NCI-H146 (cell line): ENCODE results near the gene KDM4B.
"Not testable (repeated sequence)": the region's sequence is repeated elsewhere in the genome, so short reads cannot be mapped to it uniquely, and the experiment has no call there.

Source experiments
- DNase-seq: peaks from one replicate; lab custom pipeline; 2025; lab: John Stamatoyannopoulos, UW

The KDM4B gene

DNA sequence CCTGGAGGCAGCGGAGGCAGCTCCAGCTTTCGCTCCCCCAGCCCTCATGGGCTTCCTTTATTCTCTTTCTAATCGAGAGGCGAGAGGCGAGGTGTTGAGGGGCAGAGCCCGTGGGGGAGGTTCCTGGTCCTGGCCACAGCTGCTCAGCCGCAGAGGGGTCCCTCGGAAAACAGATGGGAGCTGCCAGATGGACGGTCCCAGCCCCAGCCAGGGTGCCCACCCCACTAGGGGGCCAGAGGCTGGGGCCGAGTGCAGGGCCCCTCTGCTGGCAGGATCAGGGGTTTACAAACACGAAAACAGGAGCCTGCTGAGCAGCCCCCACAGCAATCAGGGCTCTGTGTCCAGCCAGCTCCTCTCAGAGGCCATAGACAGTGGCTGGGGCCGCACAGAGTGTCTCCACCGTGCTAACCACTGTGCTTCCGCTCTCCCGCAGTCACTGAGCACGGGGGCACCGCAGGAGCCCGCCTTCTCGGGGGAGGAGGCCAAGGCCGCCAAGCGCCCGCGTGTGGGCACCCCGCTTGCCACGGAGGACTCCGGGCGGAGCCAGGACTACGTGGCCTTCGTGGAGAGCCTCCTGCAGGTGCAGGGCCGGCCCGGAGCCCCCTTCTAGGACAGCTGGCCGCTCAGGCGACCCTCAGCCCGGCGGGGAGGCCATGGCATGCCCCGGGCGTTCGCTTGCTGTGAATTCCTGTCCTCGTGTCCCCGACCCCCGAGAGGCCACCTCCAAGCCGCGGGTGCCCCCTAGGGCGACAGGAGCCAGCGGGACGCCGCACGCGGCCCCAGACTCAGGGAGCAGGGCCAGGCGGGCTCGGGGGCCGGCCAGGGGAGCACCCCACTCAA, 182.2 kb downstream of the KDM4B start:
- no peak for DNase-seq

- DNase-seq: no peak
Measured at GRCh38 chr19:5152013-5152763, 183.3 kb downstream of the KDM4B start.

- no peak for DNase-seq
Measured at GRCh38 chr19:5152767-5153532, 184.0 kb downstream of the KDM4B start.

- DNase-seq: no peak
Measured at GRCh38 chr19:5153601-5154128, 184.8 kb downstream of the KDM4B start.

DNA sequence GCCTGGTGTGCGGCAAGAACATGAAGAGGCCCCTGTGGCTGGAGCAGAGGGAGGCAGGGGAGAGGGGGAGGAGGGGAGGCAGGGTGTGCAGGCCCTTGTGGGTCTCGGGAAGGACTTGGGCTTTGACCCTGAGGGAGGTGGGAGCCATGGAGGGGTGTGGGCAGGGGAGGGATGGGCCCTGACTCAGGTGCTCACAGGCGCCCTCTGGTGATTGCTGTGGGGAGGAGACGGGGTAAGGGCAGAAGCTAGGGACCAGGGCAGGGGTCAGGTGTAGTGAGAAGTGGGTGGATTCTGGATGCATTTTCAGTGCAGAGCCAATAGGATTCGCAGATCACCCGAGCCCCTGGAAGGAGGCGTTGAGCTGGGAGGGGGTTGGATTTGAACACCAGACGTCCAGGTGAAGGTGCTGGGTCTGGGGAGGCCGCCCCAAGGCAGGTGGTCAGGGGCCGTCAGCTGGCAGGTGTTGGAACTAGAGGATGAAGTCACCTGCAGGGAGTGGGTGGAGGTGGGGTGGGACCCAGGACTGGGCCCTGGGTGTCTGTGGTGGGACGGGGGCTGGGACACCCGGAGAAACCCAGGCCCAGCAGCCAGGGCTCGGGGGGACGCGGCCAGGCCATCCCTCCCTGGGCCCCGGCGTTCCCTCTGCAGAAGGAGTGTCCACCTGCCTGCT, 185.4 kb downstream of the KDM4B start:
- DNase-seq: no peak

DNA sequence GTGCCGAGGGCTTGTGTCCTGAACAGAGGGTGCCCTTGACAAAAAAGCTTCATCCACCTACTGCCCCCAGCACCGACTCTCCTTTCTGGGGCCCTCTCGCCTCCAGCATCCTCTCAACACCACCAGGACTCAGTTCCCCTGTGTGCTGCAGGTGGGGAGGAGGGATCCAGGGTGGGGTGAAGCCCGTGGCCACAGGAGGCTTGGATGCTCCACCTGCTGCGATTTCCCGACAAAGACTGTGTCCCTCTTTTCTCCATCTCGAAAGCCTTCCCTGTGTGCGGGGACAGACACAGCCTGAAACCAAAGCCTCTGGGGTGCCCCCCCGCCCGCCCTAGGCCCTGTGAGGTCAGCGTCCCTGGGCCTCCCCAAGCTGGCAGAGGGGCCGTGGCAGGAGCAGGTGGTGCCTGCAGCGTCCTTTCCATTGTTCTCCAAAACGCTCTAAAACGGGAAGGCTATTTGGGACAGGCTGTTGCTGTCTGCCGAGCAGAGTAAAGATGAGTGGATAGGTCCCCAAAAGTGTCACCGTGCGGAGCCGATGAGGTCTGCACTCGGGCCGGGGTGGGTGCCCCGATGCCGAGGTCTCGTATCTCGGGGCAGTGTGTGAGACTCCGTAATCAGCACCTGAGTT, 186.0 kb downstream of the KDM4B start:
- no peak for DNase-seq

DNA sequence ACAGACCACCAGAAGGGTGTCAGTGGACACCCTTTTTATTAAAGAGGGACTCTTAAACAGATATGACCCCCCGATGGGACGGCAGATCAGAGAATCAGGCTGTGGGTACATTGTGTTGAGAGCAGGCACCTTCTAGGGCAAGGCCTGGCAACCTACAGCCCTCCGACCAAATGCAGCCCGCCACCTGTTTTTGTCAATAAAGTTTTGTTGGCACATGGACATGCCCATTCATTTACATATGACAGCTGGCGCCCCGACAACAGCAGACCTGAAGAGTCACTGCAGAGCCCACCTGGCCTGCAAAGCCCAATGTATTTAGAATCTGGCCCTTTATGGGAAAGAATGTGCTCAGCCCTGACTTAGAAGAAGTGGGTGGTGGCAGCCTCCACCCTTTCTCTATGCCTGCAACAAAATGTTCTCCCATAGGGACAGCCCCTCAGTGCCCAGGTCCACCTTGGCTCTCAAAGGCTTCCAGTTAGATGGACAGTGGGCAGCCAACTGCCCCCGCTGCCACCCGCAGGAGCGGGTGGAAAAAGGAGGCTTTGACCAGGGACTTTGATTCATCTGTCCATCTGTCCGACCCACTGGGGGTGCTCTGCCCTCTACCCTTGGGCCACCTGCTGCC, 186.8 kb downstream of the KDM4B start:
- no peak for DNase-seq

GRCh38 chr19:5156231-5156986, 187.5 kb downstream of the KDM4B start:
- no peak for DNase-seq

- no peak for DNase-seq
Measured at GRCh38 chr19:5157186-5157585, 188.3 kb downstream of the KDM4B start.

- not testable (repeated sequence) for DNase-seq
Measured at GRCh38 chr19:5158549-5159134, 189.7 kb downstream of the KDM4B start.

DNA sequence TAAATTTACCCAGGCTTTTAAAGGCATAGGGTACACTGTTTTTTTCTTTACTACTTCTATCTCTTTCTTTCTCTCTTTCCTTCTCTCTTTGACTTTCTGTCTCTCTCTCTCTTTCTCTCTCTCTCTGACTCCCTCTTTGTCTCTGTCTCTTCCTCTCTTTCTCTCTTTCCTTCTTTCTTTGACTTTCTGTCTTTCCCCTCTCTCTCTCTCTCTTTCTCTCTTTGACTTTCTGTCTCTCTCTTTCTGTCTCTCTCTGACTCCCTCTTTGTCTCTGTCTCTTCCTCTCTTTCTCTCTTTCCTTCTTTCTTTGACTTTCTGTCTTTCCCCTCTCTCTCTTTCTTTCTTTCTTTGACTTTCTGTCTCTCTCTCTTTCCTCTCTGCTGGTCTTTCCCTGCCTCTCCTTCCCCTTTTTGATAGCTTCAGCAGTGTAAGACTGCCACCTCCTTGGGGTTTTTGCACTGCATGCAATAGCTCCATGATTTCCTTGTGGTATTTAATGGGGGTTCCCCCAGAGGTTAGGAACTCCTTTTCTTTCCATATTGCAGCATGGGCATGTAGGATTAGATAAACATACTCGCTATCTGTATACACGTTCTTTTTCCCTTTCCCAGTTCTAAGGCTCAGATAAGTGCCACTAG, 191.4 kb downstream of the KDM4B start:
- not testable (repeated sequence) for DNase-seq

DNA sequence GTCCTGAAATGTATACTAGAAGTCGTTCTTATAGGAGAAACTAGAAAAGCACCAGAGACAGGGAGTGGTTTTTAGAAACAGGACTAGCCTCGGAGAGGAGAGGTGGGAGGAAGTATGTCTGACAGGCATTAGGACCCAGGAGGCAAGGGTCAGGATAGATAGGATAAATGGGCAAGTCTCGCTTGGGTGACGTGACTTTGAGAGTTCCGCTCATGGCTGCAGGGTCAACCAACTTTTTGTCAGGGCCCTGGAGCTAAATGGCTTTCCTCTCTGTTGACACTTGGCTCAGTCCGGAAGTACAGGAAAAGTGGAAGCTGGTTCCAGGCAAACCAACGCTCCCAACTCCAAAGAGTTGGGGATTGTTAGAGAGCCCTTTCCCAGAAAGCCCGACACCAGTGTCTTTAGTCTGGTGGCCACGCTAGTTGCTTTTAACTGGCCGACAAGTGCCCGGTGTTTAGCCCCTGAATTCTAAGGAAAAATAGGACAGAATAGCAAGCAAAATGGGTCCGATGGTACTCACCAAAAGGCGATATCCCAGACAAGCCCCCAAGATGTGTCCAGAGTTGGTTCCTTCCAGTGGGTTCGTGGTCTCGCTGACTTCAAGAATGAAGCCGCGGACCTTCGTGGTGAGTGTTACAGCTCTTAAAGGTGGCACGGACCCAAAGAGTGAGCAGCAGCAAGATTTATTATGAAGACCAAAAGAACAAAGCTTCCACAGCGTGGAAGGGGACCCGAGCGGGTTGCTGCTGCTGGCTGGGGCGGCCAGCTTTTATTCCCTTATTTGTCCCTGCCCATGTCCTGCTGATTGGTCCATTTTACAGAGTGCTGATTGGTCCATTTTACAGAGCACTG, 196.2 kb downstream of the KDM4B start:
- not testable (repeated sequence) for DNase-seq

DNA sequence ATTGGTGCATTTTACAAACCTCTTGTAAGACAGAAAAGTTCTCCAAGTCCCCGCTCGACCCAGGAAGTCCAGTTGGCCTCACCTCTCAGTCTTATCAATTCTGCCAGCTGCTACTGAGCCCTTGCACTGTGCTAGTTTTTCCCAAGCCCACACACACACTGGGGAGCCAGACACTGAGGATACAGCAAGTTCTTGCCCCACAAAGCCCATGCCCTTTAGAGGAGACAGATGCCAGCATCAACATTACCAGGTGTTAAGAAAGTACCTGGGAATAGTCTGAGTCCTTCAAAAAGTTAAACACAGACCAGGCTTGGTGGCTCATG, 196.7 kb downstream of the KDM4B start:
- no peak for DNase-seq

- DNase-seq: no peak
Measured at GRCh38 chr19:5166262-5166661, 197.3 kb downstream of the KDM4B start.

- DNase-seq: no peak
Measured at GRCh38 chr19:5170329-5170745, 201.4 kb downstream of the KDM4B start.

- DNase-seq: no peak
Measured at GRCh38 chr19:5171711-5172110, 202.8 kb downstream of the KDM4B start.

- DNase-seq: no peak
Measured at GRCh38 chr19:5172859-5173630, 204.1 kb downstream of the KDM4B start.

DNA sequence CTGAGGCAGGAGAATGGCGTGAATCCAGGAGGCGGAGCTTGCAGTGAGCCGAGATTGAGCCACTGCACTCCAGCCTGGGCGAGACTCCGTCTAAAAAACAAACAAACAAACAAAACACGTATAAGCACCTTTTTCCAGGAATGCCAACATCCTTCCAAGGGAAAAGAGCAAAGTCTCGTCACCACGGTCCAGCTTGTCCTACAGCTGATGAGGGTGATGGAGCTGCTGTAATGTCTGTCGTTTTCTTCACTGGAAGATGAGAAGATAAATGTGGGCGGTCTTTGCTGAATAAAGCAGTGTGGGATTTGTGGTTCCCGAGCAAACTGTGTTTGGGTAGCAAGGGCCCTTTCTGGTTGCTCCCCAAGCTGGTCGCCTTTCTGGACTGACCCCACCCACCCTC, 205.1 kb downstream of the KDM4B start:
- no peak for DNase-seq
